ENCODE measurements around the gene EED. TPM values are rescaled to one million over a fixed set of nuclear protein-coding genes. Genes with fewer than 3 reads are reported as not detected.
"Not testable (repeated sequence)": the region's sequence is repeated elsewhere in the genome, so short reads cannot be mapped to it uniquely, and the experiment has no call there.

EED gene
- total RNA-seq, 1 donor from 2014 or later = 63.7 TPM

DNA sequence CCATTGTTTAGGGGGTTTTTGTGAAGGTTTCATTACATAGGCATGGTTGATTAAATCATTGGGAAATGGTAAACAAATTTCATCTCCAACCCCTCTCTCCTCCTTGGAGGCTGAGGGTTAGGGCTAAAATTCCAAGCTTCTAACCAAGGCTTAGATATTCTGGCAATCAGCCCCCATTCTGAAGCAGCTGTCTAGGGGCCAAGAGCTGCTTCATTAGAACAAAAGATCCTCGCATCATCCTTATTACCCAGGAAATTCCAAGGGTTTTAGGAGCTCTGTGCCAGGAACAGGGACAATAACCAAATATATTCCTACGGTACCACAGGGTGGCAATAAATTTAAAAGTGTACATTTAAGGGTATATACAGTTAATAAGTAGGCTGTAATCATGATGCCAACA is 22.5 kb upstream of the EED start:
- Mint-ChIP-seq H3K27ac (no peak overlapping the region), H3K4me1 (peaks cover 45% of the 10 kb centered on the region), H3K4me3 (no peak overlapping the region), H3K27me3 (no peaks in the 10 kb centered on the region), H3K36me3 (ENCODE audit: low read depth) (no peaks in the 10 kb centered on the region), H3K9me3 (peaks cover 6% of the 10 kb centered on the region)
- DNase-seq = no peak
- ATAC-seq (ENCODE audit: low read depth) = no peak
- POLR2A ChIA-PET = interaction anchor here (0.6 to 1.0 kb wide), 4 partner anchors 13 to 106 kb away, joined by 3 read pairs; no protein-coding TSS in a partner anchor
- CTCF ChIA-PET = interaction anchor here (2.6 kb wide), 1 partner anchor 20 kb away, joined by 10 read pairs; no protein-coding TSS in a partner anchor
- TF ChIP-seq, protein P1, sequence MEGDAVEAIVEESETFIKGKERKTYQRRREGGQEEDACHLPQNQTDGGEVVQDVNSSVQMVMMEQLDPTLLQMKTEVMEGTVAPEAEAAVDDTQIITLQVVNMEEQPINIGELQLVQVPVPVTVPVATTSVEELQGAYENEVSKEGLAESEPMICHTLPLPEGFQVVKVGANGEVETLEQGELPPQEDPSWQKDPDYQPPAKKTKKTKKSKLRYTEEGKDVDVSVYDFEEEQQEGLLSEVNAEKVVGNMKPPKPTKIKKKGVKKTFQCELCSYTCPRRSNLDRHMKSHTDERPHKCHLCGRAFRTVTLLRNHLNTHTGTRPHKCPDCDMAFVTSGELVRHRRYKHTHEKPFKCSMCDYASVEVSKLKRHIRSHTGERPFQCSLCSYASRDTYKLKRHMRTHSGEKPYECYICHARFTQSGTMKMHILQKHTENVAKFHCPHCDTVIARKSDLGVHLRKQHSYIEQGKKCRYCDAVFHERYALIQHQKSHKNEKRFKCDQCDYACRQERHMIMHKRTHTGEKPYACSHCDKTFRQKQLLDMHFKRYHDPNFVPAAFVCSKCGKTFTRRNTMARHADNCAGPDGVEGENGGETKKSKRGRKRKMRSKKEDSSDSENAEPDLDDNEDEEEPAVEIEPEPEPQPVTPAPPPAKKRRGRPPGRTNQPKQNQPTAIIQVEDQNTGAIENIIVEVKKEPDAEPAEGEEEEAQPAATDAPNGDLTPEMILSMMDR (IDR thresholded peaks at IDR 0.05) = no peak
- intact Hi-C loops (cut with micrococcal nuclease) = no loop called here

DNA sequence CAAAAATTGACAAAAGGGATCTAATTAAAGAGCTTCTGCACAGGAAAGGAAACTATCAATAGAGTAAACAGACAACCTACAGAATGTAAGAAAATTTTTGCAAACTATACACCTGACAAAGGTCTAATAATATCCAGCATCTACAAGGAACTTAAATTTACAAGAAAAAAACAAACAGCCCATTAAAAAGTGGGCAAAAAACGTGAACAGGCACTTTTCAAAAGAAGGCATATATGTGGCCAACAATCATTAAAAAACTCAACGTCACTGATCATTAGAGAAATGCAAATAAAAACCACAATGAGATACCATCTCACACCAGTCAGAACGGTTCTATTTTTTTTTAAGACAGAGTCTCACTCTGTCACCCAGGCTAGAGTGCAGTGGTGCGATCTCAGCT is 20.0 kb upstream of the EED start:
- H3K4me3 Mint-ChIP-seq; H3K36me3 Mint-ChIP-seq (ENCODE audit: low read depth); H3K9me3 Mint-ChIP-seq; intact Hi-C loops (cut with micrococcal nuclease); DNase-seq; ATAC-seq (ENCODE audit: low read depth); H3K27ac Mint-ChIP-seq; H3K27me3 Mint-ChIP-seq: not testable (repeated sequence)
- ChIA-PET POLR2A (interaction anchor here (1.2 to 1.4 kb wide), 2 partner anchors 23 to 155 kb away, joined by 3 to 4 read pairs; partner anchors contain the start of gene PICALM), CTCF (interaction anchor here (1.8 kb wide), 1 partner anchor 183 kb away, joined by 7 read pairs; no protein-coding TSS in a partner anchor)
- peaks cover 28% of the 10 kb centered on the region for H3K4me1 Mint-ChIP-seq

DNA sequence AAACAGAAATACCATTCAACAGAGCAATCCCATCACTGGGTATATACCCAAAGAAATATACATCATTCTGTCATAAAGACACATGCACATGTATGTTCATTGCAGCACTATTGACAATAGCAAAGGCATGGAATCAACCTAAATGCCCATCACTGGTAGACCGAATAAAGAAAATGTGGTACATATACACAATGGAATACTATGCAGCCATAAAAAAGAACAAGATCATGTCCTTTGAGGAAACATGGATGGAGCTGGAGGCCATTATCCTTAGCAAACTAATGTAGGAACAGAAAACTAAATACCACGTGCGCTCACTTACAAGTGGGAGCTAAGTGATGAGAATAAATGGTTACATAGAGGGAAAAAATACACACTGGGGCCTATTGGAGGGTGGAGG is 19.2 kb upstream of the EED start:
- H3K4me3 Mint-ChIP-seq; intact Hi-C loops (cut with micrococcal nuclease); H3K27me3 Mint-ChIP-seq; CTCF ChIA-PET; ATAC-seq (ENCODE audit: low read depth); H3K36me3 Mint-ChIP-seq (ENCODE audit: low read depth); H3K9me3 Mint-ChIP-seq; DNase-seq: not testable (repeated sequence)
- POLR2A ChIA-PET = interaction anchor here (1.2 kb wide), 1 partner anchor 156 kb away, joined by 4 read pairs; the partner anchor contains the start of gene PICALM
- peak overlapping the region; percentile 30 for H3K27ac Mint-ChIP-seq
- H3K4me1 Mint-ChIP-seq = peaks cover 22% of the 10 kb centered on the region

DNA sequence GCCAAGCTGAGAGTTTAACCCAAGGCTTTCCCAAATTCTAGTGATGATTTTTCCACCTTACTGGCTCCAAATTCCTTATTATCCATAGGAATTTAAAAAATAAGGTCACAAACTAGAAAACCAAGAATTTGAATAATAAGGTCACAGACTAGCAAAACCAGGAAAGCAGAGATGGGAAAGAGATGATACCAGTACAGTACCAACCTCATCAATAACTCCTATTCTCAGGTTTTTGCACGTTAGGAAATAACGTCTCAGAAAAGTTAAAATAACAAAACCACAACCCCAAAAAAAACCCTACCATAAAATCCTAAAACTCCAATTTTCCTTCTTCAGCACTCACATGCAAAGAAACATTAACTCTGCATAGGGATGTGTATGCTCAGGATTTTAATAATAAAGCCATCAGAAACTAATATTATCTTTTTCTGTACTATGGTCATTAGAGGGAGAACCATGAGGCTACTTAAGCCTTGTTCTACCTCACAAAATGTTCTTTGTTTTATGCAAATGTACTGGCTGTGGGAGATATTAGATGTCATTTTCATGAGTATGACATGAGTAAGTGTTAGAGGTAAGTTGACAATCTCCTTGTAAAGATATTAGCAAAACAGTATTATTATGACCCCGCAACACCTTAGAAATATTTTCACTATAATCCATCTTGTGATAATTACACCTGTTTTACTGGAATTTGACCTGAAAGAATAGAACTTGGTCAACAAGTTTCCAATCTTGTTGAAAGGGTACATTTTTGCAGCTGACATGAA is 16.1 kb upstream of the EED start:
- TF ChIP-seq, protein P1 (IDR thresholded peaks at IDR 0.05) = no peak
- Mint-ChIP-seq H3K27ac (no peak overlapping the region), H3K4me3 (no peak overlapping the region), H3K36me3 (ENCODE audit: low read depth) (no peaks in the 10 kb centered on the region), H3K9me3 (peaks cover 6% of the 10 kb centered on the region), H3K27me3 (no peaks in the 10 kb centered on the region), H3K4me1 (peaks cover 17% of the 10 kb centered on the region)
- CTCF ChIA-PET = no interaction called here
- ATAC-seq (ENCODE audit: low read depth) = no peak
- intact Hi-C loops (cut with micrococcal nuclease) = loop anchor here (1.0 kb wide), 2 partner anchors 8 to 22 kb away; no protein-coding TSS in a partner anchor
- no peak for DNase-seq
- POLR2A ChIA-PET = interaction anchor here (1.2 kb wide), 1 partner anchor 17 kb away, joined by 4 read pairs; no protein-coding TSS in a partner anchor

DNA sequence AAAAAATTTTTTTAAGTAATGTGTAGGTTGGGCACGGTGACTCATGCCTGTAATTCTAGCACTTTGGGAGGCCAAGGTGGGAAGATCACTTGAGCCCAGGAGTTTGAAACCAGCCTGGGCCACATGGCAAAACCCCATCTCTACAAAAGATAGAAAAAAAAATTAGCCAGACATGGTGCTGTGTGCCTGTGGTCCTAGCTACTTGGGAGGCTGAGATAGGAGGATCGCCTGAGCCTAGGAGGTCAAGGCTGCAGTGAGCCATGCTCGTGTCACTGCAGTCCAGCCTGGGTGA is 15.6 kb upstream of the EED start:
- intact Hi-C loops (cut with micrococcal nuclease); CTCF ChIA-PET; H3K27me3 Mint-ChIP-seq; H3K27ac Mint-ChIP-seq; H3K4me3 Mint-ChIP-seq; H3K36me3 Mint-ChIP-seq (ENCODE audit: low read depth); DNase-seq; H3K9me3 Mint-ChIP-seq; ATAC-seq (ENCODE audit: low read depth): not testable (repeated sequence)
- POLR2A ChIA-PET = interaction anchor here (1.2 kb wide), 1 partner anchor 16 kb away, joined by 4 read pairs; no protein-coding TSS in a partner anchor
- peaks cover 17% of the 10 kb centered on the region for H3K4me1 Mint-ChIP-seq

DNA sequence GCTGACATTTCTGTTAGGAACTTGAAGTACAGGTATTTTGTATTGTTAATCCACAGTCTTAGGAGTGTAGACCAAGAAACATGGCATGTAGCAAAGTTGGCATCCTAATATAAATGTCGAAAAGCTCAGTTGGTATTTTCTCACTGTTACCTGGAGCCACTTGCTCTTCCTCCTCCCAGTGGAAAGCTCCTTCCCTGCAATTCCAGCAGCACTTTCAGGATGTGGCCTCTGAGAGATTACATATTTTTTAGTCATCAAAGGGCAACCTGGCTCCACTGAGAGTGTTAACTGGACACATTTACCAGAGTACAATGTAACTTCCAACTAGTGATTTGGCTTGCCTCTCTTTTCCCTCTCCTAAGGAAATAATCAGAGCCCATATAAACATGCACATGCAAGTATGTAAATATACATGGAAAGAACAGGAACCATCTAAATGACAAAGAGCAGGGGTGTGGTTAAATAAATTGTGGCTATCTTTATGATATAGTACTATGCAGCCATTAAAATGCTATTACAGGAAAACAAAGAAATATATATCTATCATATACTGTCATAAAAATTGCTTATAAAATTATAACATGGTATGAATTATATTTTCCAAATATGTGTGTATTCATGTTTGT is 14.3 kb upstream of the EED start:
- H3K27ac Mint-ChIP-seq = no peak overlapping the region
- no peaks in the 10 kb centered on the region for H3K27me3 Mint-ChIP-seq
- ATAC-seq (ENCODE audit: low read depth) = no peak
- POLR2A ChIA-PET = interaction anchor here (0.5 to 1.0 kb wide), 4 partner anchors 9 to 811 kb away, joined by 3 to 7 read pairs (median 4); no protein-coding TSS in a partner anchor
- no peaks in the 10 kb centered on the region for H3K36me3 Mint-ChIP-seq (ENCODE audit: low read depth)
- H3K9me3 Mint-ChIP-seq = no peaks in the 10 kb centered on the region
- H3K4me3 Mint-ChIP-seq = no peak overlapping the region
- peaks cover 14% of the 10 kb centered on the region for H3K4me1 Mint-ChIP-seq
- CTCF ChIA-PET = interaction anchor here (1.4 kb wide), 1 partner anchor 36 kb away, joined by 3 read pairs; no protein-coding TSS in a partner anchor
- no peak for DNase-seq
- intact Hi-C loops (cut with micrococcal nuclease) = no loop called here
- TF ChIP-seq, protein P1 (IDR thresholded peaks at IDR 0.05) = no peak

Measured in activated B cell treated with CpG ODN at 0.5 μM for 24 hours (primary cell).